Pancreas (tissue), 10 donors: ENCODE results near the gene HMG20B. TPM values are rescaled to one million over a fixed set of nuclear protein-coding genes. Genes with fewer than 3 reads are reported as not detected.

ENCODE experiments used
- ATAC-seq, 4 donors: fragments of 200-7000 bp; cut with Tn5 transposase; one replicate each; pipeline versions ENCODE4 v1.8.0 to v1.9.1; 2020; ENCODE audit warnings: mild to moderate bottlenecking in 4 of 4, moderate library complexity in 4 of 4
- DNase-seq, 6 donors: peaks; one replicate each; pipeline ENCODE4 v3.0.0-alpha.2; 2020
- FAIRE-seq: peaks from 2 replicates; lab custom pipeline; 2012; peaks lifted over from hg19 to GRCh38; lab: Jason Lieb, UNC
- H3K27ac ChIP-seq, 4 donors: fragments of 200-600 bp; sonication (generic); 1 replicate in 3 of 4; 2 replicates in 1 of 4; pipeline versions ENCODE4 v1.5.0 to v1.8.0; 2020
- H3K27me3 ChIP-seq, 4 donors: fragments of 200-600 bp; one replicate each; pipeline ENCODE4 v1.8.0; 2021
- H3K36me3 ChIP-seq, 3 donors: fragments of 200-600 bp; sonication (generic) in 1 of 3; one replicate each; pipeline versions ENCODE4 v1.5.0 to v1.8.0; 2020 to 2021
- H3K4me1 ChIP-seq, 3 donors: fragments of 200-600 bp; one replicate each; pipeline ENCODE4 v1.8.0; 2021
- H3K4me3 ChIP-seq, 4 donors: fragments of 200-600 bp; sonication (generic) in 2 of 4; one replicate each; pipeline versions ENCODE4 v1.5.0 to v1.8.0; 2020 to 2021
- H3K9me3 ChIP-seq, 4 donors: fragments of 200-600 bp; one replicate each; pipeline ENCODE4 v1.8.0; 2021
- WGBS, 2 donors: extraction: QIAGEN DNeasy Blood & Tissue Kit; methylation state at CpG; one replicate each; pipeline ENCODE4 v1.1.7; 2013; 5-methylcytosine and 5-hydroxymethylcytosine counted together
- intact Hi-C, 3 donors: fragments of 100-400 bp; cut with DNase I; formaldehyde crosslinking; loops; one replicate each; pipeline versions ENCODE4 v1.11.1 to v1.14.2; 2022
- polyA plus RNA-seq, 2 donors: library from polyadenylated mRNA; stranded (reverse); fragments of 200-250 nt; gene quantifications; one replicate each; pipeline ENCODE4 v1.2.3, GENCODE V29; 2013
- total RNA-seq, 6 donors: library from RNA; stranded (reverse); fragmentation: NEBNext Ultra II Directional in 4 of 6; extraction: Animal tissue kit (Norgen Biotek cat#: 25700) in 4 of 6; gene quantifications; one replicate each; pipeline versions ENCODE4 v1.2.1 to v1.2.4, GENCODE V29; 2021 to 2023
- TF ChIP-seq, protein P1 (sequence below), 4 donors: fragments of 200-600 bp; sonication (generic) in 3 of 4; IDR thresholded peaks; one replicate each; pipeline versions ENCODE4 v1.5.0 to v1.8.0; 2021; ENCODE audit warnings: antibody characterized with exemption in 4 of 4
- donor health status: healthy with polysubstance abuse.
- donor health status: DM: no; HTN: no; CAD: no; lungs with moderate emphysema.
- donor health status: DM: no; HTN: no; CAD: no.
- donor health status: control.
- donor health status: control.
- donor health status: Bipolar disorder and iron deficiency.
- donor health status: DM: yes; HTN: yes; CAD: no.
- donor health status: DM: no; HTN: no; CAD: no.
- donor health status: DM: no; HTN: no; CAD: no.
- donor health status: DM: yes; HTN: yes; CAD: no.

HMG20B gene
- total and polyA plus RNA-seq, 8 donors: 26.3 to 102 (median 31.7) TPM

DNA sequence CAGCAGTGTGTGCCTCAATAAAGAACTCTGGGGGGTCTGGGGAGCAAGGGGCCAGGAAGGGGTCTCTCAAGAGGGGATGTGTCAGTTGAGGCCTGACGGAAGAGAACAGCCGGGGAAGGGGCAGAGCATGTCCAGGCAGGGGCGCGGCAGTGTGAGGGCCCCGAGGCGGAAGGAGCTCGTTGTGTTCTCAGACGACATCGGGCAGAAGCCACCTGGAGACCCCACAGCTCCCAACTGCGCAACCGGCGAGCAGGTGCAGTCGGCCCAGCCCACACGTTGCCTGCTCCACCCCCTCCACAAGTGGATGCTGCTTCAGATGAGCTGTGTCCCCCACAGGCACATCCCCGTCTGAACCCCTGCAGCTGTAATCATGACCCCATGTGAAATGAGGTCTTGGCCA lies 48.9 kb downstream of the HMG20B start:
- H3K27ac ChIP-seq: no peak overlapping the region
- no peak overlapping the region for H3K4me3 ChIP-seq
- WGBS, 2 donors: 90 to 92% methylated on average over 15 of the region's 15 CpGs
- DNase-seq (peak in 1 of 6 donors; percentile 75), FAIRE-seq (no peak), ATAC-seq (no peak)
- TF ChIP-seq, protein P1, sequence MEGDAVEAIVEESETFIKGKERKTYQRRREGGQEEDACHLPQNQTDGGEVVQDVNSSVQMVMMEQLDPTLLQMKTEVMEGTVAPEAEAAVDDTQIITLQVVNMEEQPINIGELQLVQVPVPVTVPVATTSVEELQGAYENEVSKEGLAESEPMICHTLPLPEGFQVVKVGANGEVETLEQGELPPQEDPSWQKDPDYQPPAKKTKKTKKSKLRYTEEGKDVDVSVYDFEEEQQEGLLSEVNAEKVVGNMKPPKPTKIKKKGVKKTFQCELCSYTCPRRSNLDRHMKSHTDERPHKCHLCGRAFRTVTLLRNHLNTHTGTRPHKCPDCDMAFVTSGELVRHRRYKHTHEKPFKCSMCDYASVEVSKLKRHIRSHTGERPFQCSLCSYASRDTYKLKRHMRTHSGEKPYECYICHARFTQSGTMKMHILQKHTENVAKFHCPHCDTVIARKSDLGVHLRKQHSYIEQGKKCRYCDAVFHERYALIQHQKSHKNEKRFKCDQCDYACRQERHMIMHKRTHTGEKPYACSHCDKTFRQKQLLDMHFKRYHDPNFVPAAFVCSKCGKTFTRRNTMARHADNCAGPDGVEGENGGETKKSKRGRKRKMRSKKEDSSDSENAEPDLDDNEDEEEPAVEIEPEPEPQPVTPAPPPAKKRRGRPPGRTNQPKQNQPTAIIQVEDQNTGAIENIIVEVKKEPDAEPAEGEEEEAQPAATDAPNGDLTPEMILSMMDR (IDR thresholded peaks at IDR 0.05): no peak
- no peaks in the 10 kb centered on the region for H3K9me3 ChIP-seq
- intact Hi-C loops: no loop called here
- H3K4me1 ChIP-seq: peaks cover 0 to 13% (median 7%) of the 10 kb centered on the region in 3 donors
- H3K36me3 ChIP-seq: no peaks in the 10 kb centered on the region
- no peaks in the 10 kb centered on the region for H3K27me3 ChIP-seq

DNA sequence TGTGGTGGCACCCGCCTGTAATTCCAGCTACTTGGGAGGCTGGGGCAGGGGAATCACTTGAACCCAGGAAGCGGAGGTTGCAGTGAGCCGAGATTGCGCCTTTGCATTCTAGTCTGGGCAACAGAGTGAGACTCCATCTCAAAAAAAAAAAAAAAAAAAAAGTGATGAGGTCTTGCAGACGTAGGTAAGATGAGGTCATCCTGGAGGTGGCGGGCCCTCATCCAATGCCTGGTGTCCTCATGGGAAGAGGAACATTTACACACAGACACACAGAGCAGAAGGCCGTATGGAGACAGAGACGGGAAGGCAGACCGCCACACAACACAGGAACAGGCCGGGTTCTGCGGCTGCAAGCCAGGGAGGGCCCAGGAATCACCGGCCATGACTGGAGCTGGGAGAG lies 49.5 kb downstream of the HMG20B start:
- no peak overlapping the region for H3K27ac ChIP-seq
- no peaks in the 10 kb centered on the region for H3K9me3 ChIP-seq
- 83 to 86% methylated on average over 12 of the region's 12 CpGs for WGBS, 2 donors
- H3K4me3 ChIP-seq: no peak overlapping the region
- H3K36me3 ChIP-seq: no peaks in the 10 kb centered on the region
- H3K4me1 ChIP-seq: peaks cover 0 to 13% (median 7%) of the 10 kb centered on the region in 3 donors
- ATAC-seq: no peak
- no peak for DNase-seq
- intact Hi-C loops: no loop called here
- no peaks in the 10 kb centered on the region for H3K27me3 ChIP-seq
- FAIRE-seq: no peak
- TF ChIP-seq, protein P1 (IDR thresholded peaks at IDR 0.05): no peak

DNA sequence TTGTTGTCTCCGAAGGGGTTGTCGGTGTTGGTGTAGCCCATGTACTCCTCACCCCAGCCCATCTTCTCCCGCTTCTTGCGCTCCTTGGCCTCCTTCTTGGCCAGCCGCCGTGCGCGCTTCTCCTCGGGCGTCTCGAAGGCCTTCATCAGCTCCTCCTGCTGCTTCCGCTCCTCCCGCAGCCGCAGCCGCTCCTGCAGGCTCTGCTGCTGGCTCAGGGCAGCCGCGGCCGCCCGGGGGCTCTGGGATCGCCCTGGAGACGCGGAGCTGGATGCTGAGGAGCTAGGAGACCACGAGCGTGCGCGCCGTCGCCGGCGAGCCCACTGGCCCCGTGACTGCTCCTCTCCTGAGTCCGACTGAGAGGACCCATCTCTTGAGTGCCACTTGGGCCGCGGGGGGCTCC lies 51.0 kb downstream of the HMG20B start:
- H3K36me3 ChIP-seq: no peaks in the 10 kb centered on the region
- H3K27ac ChIP-seq: no peak overlapping the region
- FAIRE-seq (no peak), ATAC-seq (no peak), DNase-seq (peak in 2 of 6 donors; percentile 27 to 67)
- intact Hi-C loops: no loop called here
- no peaks in the 10 kb centered on the region for H3K9me3 ChIP-seq
- WGBS, 2 donors: 90 to 93% methylated on average over 34 of the region's 34 CpGs
- peaks cover 0 to 13% (median 7%) of the 10 kb centered on the region in 3 donors for H3K4me1 ChIP-seq
- no peaks in the 10 kb centered on the region for H3K27me3 ChIP-seq
- TF ChIP-seq, protein P1 (IDR thresholded peaks at IDR 0.05): no peak
- H3K4me3 ChIP-seq: no peak overlapping the region

DNA sequence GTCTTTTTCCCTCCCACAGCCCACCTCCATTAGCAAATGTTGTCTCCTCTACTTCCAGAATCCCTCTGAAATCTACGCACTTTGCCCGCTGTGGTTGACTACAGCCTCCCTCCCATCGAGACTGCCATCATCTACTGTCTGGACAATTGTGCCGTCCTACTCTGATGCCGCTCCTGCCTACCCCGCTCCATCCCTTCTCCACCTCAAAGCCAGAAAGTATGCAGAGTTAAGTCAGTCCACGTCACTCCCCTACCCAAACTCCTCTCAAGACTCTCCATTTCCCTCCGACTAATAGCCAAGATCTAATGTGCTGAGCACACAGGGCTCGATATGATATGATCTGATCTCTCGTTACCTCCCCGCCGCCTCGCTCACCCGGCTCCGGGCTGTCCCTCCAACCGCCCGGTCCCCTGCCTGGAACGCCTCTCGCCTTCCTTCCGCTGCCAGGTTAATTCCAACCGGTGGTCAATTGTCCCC lies 53.3 kb downstream of the HMG20B start:
- Histone ChIP-seq H3K27ac (peak overlapping the region in 3 of 4 donors; percentile 91 to 98 (median 93)), H3K4me1 (peaks cover 0 to 13% (median 7%) of the 10 kb centered on the region in 3 donors)
- 0 to 2% methylated on average over 21 of the region's 21 CpGs for WGBS, 2 donors

More for the DNA sequence above, 53.3 kb downstream of the HMG20B start:
- TF ChIP-seq, protein P1 (IDR thresholded peaks at IDR 0.05): no peak
- ATAC-seq (peak in 1 of 4 donors; percentile 1), DNase-seq (no peak), FAIRE-seq (no peak)
- H3K27me3 ChIP-seq: no peaks in the 10 kb centered on the region
- H3K36me3 ChIP-seq: no peaks in the 10 kb centered on the region
- no peaks in the 10 kb centered on the region for H3K9me3 ChIP-seq
- intact Hi-C loops: no loop called here
- peak overlapping the region; percentile 90 to 100 (median 96) for H3K4me3 ChIP-seq
